Measurements from ENCODE around the gene SLC39A1.

The SLC39A1 gene

DNA sequence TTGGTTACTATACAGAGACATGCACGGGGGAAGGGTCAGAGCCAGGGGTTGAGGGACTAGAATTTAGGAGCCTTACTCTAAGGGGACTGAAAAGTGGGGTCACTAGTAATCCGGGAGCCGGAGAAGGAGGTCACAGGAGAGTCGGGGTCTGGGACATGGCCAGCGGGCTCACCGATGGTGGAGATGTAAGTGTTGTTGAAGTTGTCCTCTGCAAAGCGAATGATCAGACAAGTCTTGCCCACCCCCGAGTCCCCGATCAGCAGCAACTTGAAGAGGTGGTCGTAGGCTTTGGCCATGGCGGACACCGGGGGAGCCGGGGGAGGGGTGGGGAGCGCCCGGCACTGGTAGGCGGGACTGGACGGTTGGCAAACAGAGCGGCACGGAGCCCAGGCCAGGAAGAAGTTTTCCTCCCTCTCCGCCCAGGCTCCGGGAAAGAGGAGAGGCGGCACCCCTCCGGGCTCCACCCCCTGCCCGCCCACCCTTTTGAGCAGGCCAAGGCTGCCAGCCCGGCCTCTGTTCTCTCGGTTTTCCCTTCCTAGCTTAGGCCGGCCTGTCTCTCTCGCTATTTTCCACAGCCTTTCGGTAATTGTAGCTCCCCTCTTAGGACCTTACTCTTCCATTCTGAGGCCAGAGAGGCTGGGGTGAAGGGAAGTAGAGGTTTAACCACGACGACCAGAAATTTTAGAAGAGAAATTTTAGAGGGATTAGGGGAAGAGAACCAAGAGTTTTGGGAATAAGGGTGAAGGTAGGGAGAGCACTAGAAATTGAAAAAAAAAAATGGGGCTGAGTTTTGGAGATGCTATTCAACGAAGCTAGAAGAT lies 22.8 kb upstream of the SLC39A1 start, which contains the start of gene RAB13:
RAB13 (minus strand) TSS at position 399 of the 821 bp plus-strand sequence; CDS start at position 296, 103 bp downstream.
- DNase-seq (ENCODE audit: low spot score) = peak; percentile 74
- H3K27me3 ChIP-seq (ENCODE audit: control insufficient read depth in 3 of 3, insufficient read depth in 3 of 3, low read depth in 1 of 3, low read length in 3 of 3) = no peaks in the 10 kb centered on the region
- whole genome bisulfite sequencing, 2 donors (ENCODE audit: extremely low coverage in 2 of 2, insufficient read length in 2 of 2, insufficient replicate concordance in 1 of 2) = no CpG with 5 or more reads among the region's 32 CpGs

DNA sequence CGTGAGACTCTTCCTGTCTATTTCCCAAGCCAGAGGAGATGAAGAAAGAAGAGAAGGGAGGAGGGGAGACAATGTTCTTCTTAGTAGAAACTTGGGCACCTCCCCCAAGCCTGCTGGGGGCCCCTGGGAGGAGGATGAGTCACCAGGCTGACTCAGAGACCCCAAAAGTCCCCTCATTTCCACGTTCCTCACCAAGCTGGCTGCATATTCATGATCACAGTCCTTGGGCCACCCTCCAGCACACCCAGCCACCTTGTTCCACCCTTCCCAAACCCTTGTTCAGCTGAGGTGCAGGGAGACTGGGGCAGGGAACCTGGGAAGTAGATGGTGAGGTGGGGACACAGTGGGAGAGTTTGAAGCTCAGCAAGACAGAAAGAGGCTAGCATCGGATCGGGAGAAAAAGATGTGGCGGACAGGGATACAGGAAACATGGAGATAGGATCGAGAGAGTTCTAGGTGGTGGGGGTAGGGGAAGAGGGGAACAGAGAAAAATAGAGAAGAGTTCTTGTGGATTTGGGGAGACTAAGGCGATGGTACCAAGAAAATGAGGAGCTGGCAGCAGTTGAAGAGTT lies 22.1 kb upstream of the SLC39A1 start:
- H3K4me2 ChIP-seq (ENCODE audit: insufficient read depth, low read length, poor library complexity, severe bottlenecking) = peak overlapping the region; percentile 83
- peaks cover 6% of the 10 kb centered on the region in 2 donors for H3K4me1 ChIP-seq (ENCODE audit: control insufficient read depth in 2 of 2, insufficient read depth in 1 of 2, low read depth in 1 of 2, low read length in 2 of 2)
- H3K23ac ChIP-seq (ENCODE audit: low read depth, low read length, poor library complexity) = peak overlapping the region; percentile 76
- H4K91ac ChIP-seq (ENCODE audit: low read depth, low read length, poor library complexity) = no peak overlapping the region
- H3K79me1 ChIP-seq (ENCODE audit: low read depth, low read length) = no peaks in the 10 kb centered on the region
- H2BK5ac ChIP-seq (ENCODE audit: low read length) = no peak overlapping the region
- peaks cover 7 to 40% of the 10 kb centered on the region in 2 donors for H3K36me3 ChIP-seq (replicated peaks in 1 of 2; ENCODE audit: control insufficient read depth in 2 of 2, insufficient read depth in 2 of 2, low read length in 2 of 2)
- no peak overlapping the region for H3K14ac ChIP-seq (ENCODE audit: low read length)
- H3K9me3 ChIP-seq (replicated peaks in 1 of 2; ENCODE audit: control insufficient read depth in 2 of 2, insufficient read depth in 1 of 2, low read depth in 1 of 2, low read length in 2 of 2) = no peaks in the 10 kb centered on the region
- WGBS, 2 donors (ENCODE audit: extremely low coverage in 2 of 2, insufficient read length in 2 of 2, insufficient replicate concordance in 1 of 2) = no CpG with 5 or more reads among the region's 7 CpGs
- H3K4ac ChIP-seq (ENCODE audit: low read length) = no peak overlapping the region
- DNase-seq (ENCODE audit: low spot score) = no peak
- no peak overlapping the region for H2AK5ac ChIP-seq (ENCODE audit: low read depth, low read length)
- peak overlapping the region; percentile 85 for H2AFZ ChIP-seq (ENCODE audit: low read length)
- H2BK120ac ChIP-seq (ENCODE audit: low read depth, low read length) = no peak overlapping the region
- H3K27ac ChIP-seq (replicated peaks; ENCODE audit: low read length) = peak overlapping the region; percentile 17
- H2BK12ac ChIP-seq (ENCODE audit: low read length) = no peak overlapping the region
- H3K27me3 ChIP-seq (ENCODE audit: control insufficient read depth in 3 of 3, insufficient read depth in 3 of 3, low read depth in 1 of 3, low read length in 3 of 3) = no peaks in the 10 kb centered on the region
- H3K9ac ChIP-seq (ENCODE audit: low read depth, low read length, poor library complexity) = peak overlapping the region; percentile 90
- no peak overlapping the region for H3K18ac ChIP-seq (ENCODE audit: low read length)
- H4K8ac ChIP-seq (ENCODE audit: low read depth, low read length) = no peak overlapping the region
- no peak overlapping the region for H2BK15ac ChIP-seq (ENCODE audit: low read length)
- peak overlapping the region; percentile 77 to 81 for H3K4me3 ChIP-seq (ENCODE audit: low read length in 2 of 2)

More for the DNA sequence above, 22.8 kb upstream of the SLC39A1 start, which contains the start of gene RAB13:
- Histone ChIP-seq H2BK5ac (ENCODE audit: low read length) (no peak within 1 kb of the TSS), H3K4me2 (ENCODE audit: insufficient read depth, low read length, poor library complexity, severe bottlenecking) (peak within 1 kb of the TSS; percentile 83), H3K4me1 (ENCODE audit: control insufficient read depth in 2 of 2, insufficient read depth in 1 of 2, low read depth in 1 of 2, low read length in 2 of 2) (peaks cover 6% of the 10 kb centered on the region in 2 donors), H3K14ac (ENCODE audit: low read length) (no peak within 1 kb of the TSS), H3K18ac (ENCODE audit: low read length) (no peak within 1 kb of the TSS), H3K36me3 (replicated peaks in 1 of 2; ENCODE audit: control insufficient read depth in 2 of 2, insufficient read depth in 2 of 2, low read length in 2 of 2) (peaks cover 7 to 34% of the 10 kb centered on the region in 2 donors), H3K23ac (ENCODE audit: low read depth, low read length, poor library complexity) (peak within 1 kb of the TSS; percentile 76), H3K9me3 (replicated peaks in 1 of 2; ENCODE audit: control insufficient read depth in 2 of 2, insufficient read depth in 1 of 2, low read depth in 1 of 2, low read length in 2 of 2) (peaks cover 0 to 1% of the 10 kb centered on the region in 2 donors), H2BK12ac (ENCODE audit: low read length) (no peak within 1 kb of the TSS), H4K8ac (ENCODE audit: low read depth, low read length) (no peak within 1 kb of the TSS), H2AK5ac (ENCODE audit: low read depth, low read length) (no peak within 1 kb of the TSS), H2BK15ac (ENCODE audit: low read length) (no peak within 1 kb of the TSS), H2AFZ (ENCODE audit: low read length) (peak within 1 kb of the TSS; percentile 85), H3K9ac (ENCODE audit: low read depth, low read length, poor library complexity) (peak within 1 kb of the TSS; percentile 90), H3K27ac (replicated peaks; ENCODE audit: low read length) (peak within 1 kb of the TSS; percentile 67), H3K4me3 (ENCODE audit: low read length in 2 of 2) (peak within 1 kb of the TSS; percentile 77 to 81), H3K4ac (ENCODE audit: low read length) (no peak within 1 kb of the TSS), H2BK120ac (ENCODE audit: low read depth, low read length) (no peak within 1 kb of the TSS), H4K91ac (ENCODE audit: low read depth, low read length, poor library complexity) (no peak within 1 kb of the TSS), H3K79me1 (ENCODE audit: low read depth, low read length) (peaks cover 5% of the 10 kb centered on the region)

DNA sequence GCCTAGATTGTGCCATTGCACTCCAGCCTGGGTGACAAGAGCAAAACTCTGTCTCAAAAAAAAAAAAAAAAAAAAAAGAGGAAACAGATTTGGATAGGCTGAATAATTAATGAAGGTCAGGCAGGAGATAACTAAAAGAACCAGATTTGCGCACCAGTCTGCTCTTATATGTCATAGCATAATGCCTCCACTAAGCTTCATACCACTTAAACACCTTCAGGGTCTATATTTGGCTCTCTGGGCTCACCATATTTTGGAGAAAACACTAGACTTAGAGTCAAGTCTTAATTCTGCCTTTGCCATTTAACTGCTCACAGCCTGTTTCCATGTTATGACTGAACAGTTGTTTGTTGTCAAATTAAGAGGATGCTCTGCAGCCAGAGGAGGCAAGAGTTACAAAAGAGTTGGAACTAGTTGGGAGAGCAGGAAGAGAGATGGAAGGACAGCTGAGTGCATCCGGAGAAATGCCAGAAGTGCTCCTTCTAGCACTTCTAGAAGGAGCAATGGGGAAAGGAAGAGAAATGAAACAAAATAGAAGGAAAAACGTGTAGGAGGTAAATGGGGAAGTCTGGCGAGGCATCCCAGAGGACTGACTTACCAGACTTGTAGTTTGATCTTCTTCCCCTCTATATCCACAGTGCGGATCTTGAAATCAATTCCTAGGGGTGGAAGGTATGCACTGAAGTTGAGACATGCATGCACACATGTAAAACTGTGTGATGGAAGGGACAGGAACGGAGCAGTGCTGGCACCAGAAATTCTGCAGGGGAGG lies 21.0 kb upstream of the SLC39A1 start:
- Histone ChIP-seq H3K27ac (replicated peaks; ENCODE audit: low read length) (no peak overlapping the region), H3K4me2 (ENCODE audit: insufficient read depth, low read length, poor library complexity, severe bottlenecking) (no peak overlapping the region), H3K4me3 (ENCODE audit: low read length in 2 of 2) (peak overlapping the region in 1 of 2 donors; percentile 81), H3K36me3 (replicated peaks in 1 of 2; ENCODE audit: control insufficient read depth in 2 of 2, insufficient read depth in 2 of 2, low read length in 2 of 2) (peaks cover 7 to 46% of the 10 kb centered on the region in 2 donors), H3K4me1 (ENCODE audit: control insufficient read depth in 2 of 2, insufficient read depth in 1 of 2, low read depth in 1 of 2, low read length in 2 of 2) (peaks cover 6% of the 10 kb centered on the region in 2 donors), H3K27me3 (ENCODE audit: control insufficient read depth in 3 of 3, insufficient read depth in 3 of 3, low read depth in 1 of 3, low read length in 3 of 3) (no peaks in the 10 kb centered on the region), H4K91ac (ENCODE audit: low read depth, low read length, poor library complexity) (no peak overlapping the region), H3K18ac (ENCODE audit: low read length) (no peak overlapping the region), H3K79me1 (ENCODE audit: low read depth, low read length) (no peaks in the 10 kb centered on the region), H2BK15ac (ENCODE audit: low read length) (no peak overlapping the region), H2BK120ac (ENCODE audit: low read depth, low read length) (no peak overlapping the region), H2AFZ (ENCODE audit: low read length) (no peak overlapping the region), H2AK5ac (ENCODE audit: low read depth, low read length) (no peak overlapping the region), H3K14ac (ENCODE audit: low read length) (no peak overlapping the region), H3K9me3 (replicated peaks in 1 of 2; ENCODE audit: control insufficient read depth in 2 of 2, insufficient read depth in 1 of 2, low read depth in 1 of 2, low read length in 2 of 2) (no peaks in the 10 kb centered on the region), H3K23ac (ENCODE audit: low read depth, low read length, poor library complexity) (no peak overlapping the region), H2BK5ac (ENCODE audit: low read length) (no peak overlapping the region), H3K9ac (ENCODE audit: low read depth, low read length, poor library complexity) (no peak overlapping the region), H2BK12ac (ENCODE audit: low read length) (no peak overlapping the region), H3K4ac (ENCODE audit: low read length) (no peak overlapping the region), H4K8ac (ENCODE audit: low read depth, low read length) (no peak overlapping the region)
- DNase-seq (ENCODE audit: low spot score) = no peak
- no CpG with 5 or more reads among the region's 6 CpGs for WGBS, 2 donors (ENCODE audit: extremely low coverage in 2 of 2, insufficient read length in 2 of 2, insufficient replicate concordance in 1 of 2)
